Stimulated activated CD4-positive, alpha-beta T cell treated with anti-CD3 and anti-CD28 coated beads, Interleukin-2, amount 100 ng/mL, for 24 hours (primary cell): ENCODE results near the gene IGFBP2.

Source experiments
- DNase-seq, 2 donors: peaks; one replicate each; pipeline ENCODE4 v3.0.0-alpha.2; 2020

IGFBP2 gene

DNA sequence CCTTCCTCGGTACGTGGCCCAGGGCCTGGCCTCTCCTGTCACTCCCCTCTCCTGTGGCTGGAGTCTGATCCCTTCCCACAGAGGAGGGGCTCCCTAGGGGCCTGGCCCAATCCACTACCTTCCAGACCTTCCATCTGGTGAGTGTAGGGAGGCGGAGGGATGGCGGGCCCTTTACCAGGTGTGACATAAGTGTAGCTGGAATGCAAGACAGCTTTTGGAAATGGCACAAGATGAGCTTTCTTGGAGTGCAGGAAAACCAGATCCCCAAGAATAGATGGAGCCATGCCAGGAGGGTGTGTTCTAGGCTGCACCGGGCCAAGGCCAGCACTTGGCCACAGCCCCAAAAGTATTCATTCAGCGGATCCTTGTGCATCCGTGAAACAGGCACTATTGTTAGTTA lies 32.0 kb downstream of the IGFBP2 start:
- DNase-seq, result no peak

DNA sequence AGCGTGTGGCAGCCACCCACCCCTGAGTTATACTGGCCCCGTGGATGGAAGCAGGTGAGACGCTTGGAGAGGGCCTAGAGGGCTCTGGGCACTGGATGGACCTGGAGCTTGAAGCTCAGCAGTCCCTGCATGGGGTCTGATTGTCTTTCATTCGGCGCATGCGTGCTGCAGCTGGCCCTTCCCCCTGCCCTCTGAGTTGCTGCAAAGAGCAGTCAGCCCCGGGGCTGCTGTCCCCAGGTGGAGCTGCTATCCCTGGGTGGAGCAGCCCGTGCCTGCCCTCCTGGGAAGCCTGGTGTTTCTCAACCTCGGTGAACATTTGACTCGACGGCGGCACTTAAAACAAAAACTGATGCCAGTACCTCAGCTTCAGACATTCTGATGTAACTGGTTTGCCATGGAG lies 32.5 kb downstream of the IGFBP2 start:
- no peak for DNase-seq

DNA sequence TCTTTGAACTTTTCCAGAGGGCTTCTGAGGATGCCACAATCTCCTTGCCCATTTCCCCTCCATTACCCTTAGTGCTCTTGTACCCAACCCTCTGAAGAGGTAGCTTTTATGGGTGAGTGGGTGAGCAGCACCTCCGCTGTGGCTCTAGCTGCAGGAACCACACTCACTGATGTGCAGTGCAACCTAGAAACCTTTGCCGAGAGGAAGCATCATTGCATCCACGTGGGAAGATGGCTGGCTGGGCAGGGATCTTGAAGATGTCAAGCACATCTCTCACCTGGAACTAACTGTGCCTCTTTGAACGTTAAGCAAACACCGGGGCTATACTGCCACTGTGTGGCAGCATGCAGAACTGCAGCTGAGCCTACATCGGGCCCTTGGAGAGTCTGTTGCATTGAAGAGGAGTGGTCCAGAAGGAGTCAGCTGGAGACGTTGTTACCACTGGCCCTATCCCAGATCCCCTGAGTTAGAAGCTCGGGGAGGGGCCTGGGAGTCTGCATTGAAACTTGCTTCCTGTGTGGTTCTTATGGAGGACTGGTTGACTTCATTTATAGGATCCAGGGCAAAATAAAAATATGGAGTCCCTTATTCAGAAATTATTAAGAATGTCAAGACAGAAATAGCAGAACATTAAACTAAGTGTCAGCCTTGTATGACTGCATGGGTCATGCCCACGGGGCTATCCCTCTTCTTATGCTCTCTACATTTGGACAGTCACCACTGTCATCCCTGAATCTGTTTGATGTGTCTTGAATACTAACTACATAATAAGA lies 33.4 kb downstream of the IGFBP2 start:
- peak; percentile 72 to 73 for DNase-seq

DNA sequence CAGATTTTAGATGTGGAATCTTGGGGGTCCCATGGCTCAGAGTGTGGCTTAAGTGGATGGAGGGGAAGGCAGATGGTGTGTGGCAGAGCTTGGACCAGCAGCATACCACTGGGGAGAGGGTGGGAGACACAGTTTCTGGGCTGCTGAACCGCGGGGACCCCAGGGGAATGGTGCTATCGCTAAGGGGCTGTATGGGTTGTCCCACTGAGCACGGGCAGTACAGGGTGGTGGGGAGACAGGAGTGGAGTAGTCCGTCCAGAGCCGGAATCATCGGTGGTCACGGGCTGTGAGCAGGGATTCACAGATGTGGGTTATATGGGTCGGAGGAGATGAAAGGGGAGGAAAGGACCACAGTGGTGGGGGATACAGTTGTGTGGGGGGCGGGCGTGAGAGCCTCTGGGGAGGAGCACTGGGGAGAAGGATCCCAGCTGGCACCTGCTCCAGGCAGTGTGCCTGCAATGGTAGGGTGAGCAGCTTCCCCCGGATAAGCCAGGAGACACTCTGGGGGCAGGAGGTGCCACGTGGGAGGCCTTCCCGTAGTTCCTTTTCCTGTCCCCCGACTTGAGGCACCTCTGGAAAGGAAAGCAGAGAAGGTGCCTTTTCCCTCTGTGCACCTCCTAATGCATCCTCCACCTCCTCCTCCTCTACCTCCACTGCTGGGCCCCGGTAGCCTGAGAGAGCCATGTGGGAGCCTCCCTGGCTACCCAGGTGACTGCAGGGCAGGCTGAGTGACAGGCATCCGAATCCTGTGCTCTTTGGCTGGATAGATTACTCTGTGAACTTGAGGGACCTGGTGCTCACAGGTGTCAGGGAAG lies 37.3 kb downstream of the IGFBP2 start:
- DNase-seq, result no peak

DNA sequence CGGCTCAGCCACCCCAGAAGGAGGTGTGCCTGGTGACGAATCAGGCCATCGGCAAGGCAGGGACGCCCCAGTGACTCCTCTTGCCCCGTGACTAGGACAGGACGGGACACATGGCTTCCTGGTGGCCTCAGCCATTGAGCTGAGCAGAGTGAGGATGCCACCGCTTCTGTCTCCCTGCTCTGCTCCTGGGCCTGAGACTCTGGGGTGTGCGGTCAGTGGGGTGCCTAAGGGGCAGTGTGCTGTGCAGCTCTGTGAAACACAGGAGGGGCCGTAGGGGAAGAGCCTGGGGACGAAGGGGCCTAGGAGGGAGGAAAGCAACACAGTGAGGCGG lies 37.8 kb downstream of the IGFBP2 start:
- DNase-seq, result no peak

DNA sequence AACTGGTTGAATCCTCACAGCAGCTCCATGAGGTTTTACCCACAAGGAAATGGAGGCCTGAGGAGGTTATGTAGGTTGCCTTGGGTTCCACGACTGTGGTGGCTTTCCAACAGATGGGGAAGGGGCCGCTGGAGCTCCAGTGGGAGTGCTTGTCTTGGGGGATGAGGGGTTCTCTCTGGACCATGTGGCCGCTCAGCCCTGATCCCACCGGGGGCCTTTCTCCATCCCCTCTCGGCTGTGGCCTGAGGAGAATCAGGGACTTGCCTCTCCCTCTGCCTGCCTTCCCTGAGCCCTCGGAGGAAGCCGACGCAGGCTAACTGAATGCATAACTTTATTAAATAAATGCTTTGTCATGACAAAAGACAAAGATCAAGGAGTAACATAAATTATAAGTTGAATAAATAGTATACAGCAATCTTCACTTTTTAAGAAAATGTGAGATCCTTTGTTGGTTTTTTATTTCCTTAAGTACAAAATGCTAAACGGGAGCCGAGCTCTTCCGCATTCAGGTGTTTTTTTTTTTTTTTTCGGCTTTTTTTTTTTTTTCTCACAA lies 38.6 kb downstream of the IGFBP2 start:
- no peak for DNase-seq

DNA sequence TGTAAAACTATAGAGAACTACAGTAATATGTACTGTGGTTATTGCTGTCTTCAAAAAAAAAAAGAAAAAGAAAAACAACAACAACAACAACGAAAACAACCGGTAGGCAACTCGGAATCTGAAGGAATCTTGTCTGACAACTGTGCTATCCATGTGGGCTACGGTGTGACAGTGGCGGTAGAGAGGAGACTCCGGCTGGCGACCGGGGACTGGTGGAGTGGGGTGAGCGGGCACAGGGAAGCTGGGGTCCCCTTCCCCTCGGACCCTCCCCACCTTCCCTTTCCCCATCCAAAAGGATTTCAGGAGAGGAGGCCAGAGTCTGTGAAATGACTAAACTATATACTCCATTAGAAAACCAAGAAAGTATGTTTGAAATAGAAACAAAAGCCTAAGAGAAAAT lies 39.2 kb downstream of the IGFBP2 start:
- no peak for DNase-seq

DNA sequence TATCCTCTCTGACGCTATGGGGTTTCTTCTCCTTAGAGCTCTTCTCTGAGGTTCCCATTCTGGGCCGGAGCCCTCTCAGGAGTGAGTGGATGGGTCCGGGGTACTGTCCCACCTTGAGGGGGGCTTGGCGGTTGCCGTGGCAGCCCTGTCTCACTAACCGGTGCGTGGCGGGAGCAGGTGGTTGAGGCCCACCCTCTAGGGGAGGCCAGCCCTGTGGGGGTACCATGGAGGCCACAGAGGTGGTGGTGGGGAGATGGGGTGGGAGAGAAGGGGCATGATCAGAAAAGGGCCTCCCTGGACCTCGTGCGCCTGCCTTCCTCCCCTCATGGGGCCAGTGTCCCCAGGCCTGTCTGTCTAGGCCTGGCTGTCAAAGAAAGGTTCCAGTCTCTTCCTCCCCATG lies 39.8 kb downstream of the IGFBP2 start:
- DNase-seq, result no peak

DNA sequence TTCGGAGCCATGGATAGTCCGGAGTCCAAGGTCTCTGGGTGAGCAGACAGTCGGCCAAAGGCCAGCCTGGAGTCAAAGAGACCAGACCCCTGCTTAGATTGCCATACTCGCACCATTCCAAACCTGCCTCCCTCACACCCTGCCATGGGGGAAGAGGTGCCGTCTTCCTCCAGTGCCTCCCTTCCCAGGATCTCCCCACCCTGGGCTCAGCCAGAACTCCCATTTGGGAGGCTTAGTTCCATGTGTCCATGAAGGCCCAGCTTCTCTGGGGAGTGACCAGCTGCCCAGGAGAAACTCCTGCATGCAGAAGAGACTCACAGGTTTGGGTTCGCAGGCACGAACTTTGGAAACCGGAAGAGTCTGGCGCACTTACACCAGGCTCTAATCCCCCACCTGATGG lies 40.4 kb downstream of the IGFBP2 start:
- no peak for DNase-seq

DNA sequence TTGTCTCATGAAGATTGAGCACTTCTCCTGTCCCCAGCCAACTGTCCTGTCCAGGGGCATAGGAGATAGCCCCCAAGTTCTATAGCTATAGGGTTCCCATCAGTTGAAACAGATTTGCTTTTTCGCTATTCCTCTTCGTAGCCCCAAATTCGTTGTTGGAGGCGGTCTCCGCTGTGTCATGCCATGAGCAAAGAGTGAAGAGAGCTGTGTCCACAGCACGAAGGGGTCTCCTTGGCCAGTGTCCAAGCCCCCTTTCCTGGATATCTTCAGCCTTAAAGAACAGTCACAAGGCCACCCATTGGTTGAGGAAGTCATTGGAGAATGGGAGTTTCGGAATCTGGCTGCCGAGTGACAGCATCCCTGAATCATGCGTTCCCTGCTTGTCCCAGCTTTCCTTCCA lies 41.2 kb downstream of the IGFBP2 start:
- DNase-seq, result no peak

DNA sequence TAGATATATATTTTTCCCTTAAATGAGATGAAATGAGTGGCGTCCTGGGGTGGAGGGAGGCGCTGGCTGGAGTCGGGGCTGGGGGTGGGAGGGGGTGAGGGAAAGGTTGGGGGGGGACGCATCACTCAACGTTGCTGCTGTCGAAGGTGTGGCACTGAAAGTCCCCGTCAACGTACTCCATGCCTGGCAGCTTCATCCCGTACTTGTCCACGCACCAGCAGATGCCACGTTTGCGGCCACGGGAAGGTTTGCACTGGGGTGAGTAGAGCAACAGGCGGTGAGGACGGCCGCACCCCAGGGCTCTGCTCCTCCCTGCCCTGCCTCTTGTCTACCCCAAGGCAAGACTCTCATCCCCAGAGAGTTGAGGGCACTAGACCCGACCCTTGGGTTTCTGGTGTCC lies 43.4 kb downstream of the IGFBP2 start:
- no peak for DNase-seq

DNA sequence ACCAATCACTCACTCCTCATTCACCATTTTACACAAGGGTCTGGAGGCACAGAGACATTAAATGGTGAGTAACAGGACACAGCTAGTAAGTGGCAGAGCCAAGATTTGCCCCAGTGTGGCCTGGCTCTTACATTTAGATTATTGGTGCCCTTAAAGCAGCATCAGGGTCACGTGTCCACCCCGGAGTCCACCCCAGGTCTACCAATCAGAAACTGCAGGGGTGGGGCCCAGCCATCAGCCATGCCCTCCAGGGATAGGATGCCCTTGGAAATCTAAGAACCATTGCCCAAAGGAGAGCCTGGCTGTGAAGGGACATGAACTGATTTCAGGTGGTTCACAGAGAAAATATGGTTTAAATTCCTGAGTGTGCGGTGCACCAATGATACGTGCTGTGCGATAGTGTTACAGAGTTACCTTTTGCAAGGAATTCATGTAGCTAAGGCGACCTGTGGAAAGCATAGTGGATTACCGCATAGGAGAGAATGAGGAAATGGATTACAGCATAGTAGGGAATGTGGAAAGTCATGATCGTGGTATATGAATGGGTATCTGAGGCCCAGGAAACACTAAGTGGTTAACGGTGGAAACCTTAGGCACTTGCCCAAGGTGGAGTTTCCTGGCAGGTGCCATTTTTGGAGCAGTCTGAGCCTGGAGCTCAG lies 44.3 kb downstream of the IGFBP2 start:
- DNase-seq, result no peak

DNA sequence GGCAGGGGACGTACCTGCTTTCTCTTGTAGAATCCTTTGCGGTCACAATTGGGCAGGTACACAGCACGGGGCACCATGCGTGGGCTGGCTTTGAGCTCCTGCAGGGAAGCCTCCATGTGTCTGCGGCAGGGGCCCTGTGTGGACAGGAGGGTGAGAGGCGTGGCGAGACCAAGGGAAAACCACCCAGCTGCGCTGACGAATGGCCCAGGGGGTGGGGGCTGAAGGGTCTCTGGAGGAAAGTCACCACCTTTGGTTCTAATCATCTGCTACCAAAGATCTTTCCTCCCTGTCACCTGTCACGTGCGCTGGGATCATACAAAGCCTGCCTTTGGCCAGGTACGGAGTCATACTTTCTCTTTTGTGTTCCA lies 44.9 kb downstream of the IGFBP2 start:
- DNase-seq, result no peak

DNA sequence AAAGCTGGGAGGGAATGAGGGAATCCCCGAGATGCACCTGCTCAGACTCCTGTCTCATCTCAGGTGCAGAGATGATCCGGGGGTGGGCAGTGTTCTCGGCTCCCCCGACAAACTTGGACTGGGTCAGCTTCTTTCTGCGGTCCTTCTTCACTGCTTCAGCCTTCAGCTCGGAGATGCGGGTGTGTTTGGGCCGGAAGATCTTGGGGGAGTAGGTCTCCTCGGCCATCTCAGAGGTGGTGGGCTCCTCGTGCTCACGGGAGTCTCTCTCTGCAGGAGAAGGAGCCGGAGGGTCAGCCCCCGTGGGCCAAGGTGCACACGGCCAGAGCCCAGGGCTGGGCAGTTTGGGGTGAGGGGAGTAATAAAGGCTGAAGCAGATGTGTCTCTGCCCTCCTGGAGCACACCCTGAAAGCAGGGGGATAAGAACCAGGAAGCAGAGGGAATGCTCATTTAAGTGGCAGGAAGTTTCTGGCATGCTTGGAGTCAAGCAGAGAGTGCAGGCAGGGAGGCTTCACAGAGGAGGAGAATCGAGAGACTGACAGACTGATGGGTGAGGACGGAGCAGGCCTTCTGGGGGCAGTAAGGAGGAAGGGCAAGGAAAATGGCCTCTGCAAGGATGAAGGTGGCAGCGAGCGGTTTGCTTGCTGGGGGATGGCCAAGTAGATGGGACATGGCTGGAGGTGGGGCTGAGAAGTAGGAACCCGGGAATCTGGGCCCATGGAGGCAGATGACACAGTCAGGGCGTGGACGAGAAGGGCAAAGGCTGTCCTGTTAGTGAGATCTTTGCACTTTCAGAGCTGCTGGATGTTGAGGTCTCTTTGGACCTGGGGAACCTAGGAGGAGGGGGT lies 45.8 kb downstream of the IGFBP2 start:
- no peak for DNase-seq

DNA sequence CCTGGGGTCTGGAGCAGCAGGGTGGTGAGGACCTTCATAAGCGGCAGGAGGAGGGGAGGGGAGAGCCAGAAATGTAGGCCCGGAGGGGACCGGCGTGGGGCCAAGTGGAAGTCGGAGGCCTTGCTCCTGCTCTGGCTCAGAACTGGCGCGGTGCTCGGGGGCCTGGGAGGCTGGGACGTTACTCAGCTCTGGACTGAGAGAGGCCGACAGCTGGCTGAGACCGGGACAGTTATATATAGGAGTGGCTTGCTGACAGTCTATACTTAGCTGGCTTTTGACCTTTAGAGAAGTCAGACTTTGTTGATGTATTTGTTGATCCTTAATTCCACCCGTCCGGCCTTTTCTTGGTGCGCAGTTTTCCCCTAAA lies 46.4 kb downstream of the IGFBP2 start:
- DNase-seq, result no peak

DNA sequence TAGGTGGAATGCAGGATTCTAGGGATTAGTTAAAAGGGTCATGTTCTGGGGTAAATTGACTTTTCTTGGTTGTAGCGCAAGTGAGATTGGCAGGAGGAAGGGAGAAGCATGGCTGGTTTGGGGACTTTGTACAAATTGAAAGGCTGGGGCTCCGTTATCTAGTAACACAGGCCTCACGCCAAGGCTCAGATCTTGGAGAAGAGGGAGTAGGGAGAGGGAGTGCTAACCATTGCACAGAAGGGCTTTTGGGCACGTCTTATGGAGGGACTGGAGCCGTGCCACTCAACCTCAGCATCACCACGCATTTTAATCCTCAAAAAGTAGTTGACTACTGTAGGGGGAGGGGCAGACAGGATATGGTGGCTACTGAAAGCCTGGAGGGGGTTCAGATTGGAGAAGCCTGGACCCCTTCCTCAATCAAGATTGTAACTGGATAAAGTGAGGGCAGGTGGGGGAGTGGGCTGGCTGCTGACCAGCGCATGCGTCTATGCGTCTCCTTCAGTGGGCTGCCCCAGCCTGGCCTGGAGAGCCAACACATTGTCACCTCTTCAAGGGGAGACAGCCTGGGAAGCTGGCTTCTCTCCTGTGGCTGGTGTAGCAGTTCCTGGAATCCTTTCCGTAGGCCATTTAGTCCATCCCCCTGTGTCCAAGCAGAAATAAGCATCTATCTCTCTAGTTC lies 47.9 kb downstream of the IGFBP2 start:
- no peak for DNase-seq

DNA sequence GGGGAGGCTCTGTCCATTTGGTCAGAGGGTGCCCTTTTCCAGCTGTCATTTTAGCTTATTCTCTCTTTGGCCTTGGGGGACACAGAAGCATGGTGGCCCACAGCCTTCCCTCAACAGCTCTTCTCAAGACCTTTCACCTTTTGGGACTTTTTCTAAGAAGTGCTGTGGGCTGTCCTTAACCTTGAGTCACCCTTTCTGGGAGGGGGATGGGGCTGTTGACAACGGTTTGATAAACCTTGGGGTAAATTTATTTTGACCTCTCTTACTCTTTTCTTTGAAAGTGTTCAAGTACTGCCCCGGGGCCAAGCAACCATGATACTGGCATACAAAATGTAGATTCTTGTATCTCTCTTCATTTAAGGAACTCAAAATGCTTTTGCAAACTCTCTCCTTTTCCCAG lies 48.5 kb downstream of the IGFBP2 start:
- no peak for DNase-seq

DNA sequence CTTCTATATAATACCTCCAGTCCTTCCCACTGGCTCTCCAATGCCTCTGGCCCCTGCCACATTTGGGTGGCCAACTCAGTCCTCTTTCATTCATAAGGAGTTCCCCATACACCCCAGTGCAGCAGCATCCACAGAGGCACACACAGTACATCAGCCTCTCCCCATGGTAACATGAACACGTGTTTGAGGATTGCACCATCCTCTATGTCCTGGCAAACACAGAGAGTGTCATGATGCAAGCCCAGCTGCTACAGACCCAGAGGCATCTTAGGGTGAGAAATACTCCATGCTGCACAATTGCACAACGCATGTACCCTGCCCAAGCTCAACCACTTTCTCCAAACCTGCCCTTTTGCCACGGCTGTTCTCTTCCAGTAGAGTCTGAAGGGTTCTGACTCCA lies 50.6 kb downstream of the IGFBP2 start:
- DNase-seq, result no peak

DNA sequence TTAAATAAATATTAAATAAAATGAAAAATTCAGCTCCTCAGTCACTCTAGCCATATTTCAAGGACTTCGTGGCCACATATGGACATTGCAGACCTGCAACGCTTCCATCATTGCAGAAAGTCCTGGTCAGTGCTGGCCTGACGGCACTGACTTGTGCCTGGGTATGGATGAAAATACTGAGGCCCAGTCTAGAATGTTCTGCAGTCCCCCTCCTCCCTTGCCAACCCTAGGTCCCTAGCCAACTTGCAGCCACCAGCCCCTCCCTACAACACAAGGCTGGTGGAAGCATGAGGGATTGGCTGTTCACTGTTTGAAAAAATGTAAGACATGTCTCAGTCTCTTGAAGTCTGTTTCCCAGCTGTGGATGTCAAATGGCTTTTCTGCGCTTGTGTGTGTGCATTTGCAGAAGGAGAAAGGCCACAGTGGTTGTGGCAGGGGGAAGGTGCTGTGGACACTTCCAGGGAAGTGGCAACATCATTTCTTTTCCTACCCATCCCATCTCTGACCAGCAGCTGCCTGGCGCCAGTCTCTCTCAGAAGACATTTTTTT lies 52.2 kb downstream of the IGFBP2 start:
- no peak for DNase-seq

DNA sequence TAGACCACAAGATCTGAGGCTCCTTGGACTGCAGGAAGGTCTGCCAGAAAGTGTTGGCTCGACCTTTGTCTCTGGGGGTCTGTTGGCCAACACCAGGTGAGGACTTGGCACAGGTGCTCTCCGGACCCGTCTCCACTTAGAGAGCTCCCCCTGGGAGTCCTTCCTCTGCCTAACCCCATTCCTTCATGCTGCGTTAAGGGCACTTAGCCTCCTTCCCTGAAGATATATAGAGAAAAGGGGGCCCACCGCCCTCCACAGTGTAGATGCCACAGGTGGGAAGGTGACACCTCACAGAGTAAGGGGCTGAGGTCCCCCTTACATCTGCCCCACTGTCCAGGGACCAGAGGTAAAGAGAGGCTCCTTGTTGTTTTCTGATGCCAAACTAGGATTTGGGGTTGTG lies 53.9 kb downstream of the IGFBP2 start:
- no peak for DNase-seq

DNA sequence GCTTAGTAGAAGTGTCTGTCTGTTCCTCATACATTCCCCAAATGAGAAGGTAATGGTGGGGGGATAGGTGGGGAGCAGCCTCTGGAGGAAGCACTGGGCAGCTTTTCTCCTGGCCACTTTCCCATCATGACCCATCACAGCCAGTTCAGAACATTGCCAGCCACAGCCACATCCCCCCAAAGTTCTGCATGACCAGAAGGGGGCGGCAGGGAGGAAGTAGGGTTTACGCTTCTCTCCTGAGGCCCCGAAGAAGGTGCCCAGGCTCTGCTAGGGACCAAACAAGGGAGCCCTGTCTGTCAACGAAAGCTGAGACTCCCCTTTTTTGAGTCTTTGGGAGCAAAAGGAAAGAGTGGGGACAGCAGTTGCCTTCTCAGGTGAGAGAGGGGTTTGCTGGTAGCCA lies 54.4 kb downstream of the IGFBP2 start:
- DNase-seq, result peak in 1 of 2 donors; percentile 43

DNA sequence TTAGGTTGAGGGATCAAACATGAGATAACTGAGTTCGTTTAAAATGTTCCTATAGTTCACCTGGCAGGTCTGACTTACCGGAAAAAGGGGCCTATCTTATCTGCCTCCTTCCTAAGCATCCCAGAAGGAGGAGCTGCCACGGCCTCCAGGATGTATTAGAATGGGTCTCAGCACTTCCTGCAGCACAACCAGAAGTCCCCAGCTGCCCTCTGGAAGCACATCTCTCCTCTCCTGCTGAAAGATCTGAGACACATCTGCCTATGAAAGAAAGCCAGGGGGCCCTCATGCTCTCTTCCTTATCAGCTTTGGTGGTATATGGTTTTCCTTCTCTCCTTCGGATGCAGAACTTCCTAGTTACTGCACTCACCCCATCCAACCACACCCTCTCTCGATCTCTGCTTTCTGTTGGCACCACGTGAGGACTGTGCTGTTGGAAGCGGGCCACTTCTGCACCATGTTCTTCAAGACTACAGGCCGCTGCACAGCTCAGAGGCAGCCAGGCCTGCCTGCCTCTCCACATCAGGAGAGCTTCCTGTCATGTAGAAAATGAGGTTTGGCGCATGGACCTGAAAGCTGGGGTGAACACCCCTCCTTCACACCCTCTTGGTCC lies 55.6 kb downstream of the IGFBP2 start:
- no peak for DNase-seq
